Endothelial cell of umbilical vein (primary cell): ENCODE measurements around the gene PKD1L1.

Experiments used
- JUN ChIP-seq: IDR thresholded peaks from 2 replicates; pipeline ENCODE4 v1.6.1; 2011; ENCODE audit warnings: borderline replicate concordance, low read depth; ENCODE audit not compliant: insufficient read length, insufficient read depth
- POLR2A ChIP-seq: IDR thresholded peaks from 2 replicates; pipeline ENCODE4 v1.6.1; 2012; ENCODE audit warnings: low read depth, mild to moderate bottlenecking, control low read depth, low read length
- POLR2AphosphoS5 ChIP-seq: IDR thresholded peaks from 2 replicates; pipeline ENCODE4 v1.6.1; 2012; ENCODE audit warnings: low read depth, mild to moderate bottlenecking, control low read depth, low read length, moderate library complexity; ENCODE audit not compliant: insufficient read depth
- TF ChIP-seq, protein P1 (sequence below), 2 donors: IDR thresholded peaks; 1 replicate in 1 of 2; 2 replicates in 1 of 2; pipeline ENCODE4 v1.5.1; 2011; ENCODE audit warnings: low read length in 2 of 2, mild to moderate bottlenecking in 2 of 2, moderate library complexity in 2 of 2, control low read depth in 1 of 2, inconsistent platforms in 1 of 2, low read depth in 1 of 2; ENCODE audit not compliant: insufficient read depth in 1 of 2; ENCODE audit errors: extremely low read depth in 1 of 2

DNA sequence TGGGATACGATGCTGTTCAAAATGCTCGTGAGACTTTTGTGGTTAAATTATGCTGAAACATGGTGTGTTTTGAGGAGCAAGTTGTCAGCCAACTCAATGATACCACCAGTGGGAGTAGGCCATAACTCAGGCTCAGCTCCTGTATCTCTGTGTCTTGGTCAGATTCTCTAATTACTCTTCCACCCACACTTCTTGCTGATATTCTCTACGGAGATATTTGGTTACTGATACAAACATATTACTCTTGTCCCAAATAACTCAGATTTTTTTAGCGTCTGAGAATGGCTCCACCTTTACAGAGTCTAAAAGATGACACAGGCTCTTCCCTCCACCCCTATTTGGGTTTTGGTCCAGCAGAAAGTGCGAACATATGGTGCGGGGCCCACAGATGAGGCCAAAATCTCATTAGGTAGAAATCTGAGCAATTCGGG is 168.9 kb downstream of the PKD1L1 start:
- TF ChIP-seq, protein P1, sequence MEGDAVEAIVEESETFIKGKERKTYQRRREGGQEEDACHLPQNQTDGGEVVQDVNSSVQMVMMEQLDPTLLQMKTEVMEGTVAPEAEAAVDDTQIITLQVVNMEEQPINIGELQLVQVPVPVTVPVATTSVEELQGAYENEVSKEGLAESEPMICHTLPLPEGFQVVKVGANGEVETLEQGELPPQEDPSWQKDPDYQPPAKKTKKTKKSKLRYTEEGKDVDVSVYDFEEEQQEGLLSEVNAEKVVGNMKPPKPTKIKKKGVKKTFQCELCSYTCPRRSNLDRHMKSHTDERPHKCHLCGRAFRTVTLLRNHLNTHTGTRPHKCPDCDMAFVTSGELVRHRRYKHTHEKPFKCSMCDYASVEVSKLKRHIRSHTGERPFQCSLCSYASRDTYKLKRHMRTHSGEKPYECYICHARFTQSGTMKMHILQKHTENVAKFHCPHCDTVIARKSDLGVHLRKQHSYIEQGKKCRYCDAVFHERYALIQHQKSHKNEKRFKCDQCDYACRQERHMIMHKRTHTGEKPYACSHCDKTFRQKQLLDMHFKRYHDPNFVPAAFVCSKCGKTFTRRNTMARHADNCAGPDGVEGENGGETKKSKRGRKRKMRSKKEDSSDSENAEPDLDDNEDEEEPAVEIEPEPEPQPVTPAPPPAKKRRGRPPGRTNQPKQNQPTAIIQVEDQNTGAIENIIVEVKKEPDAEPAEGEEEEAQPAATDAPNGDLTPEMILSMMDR (IDR thresholded peaks at IDR 0.05; ENCODE audit: extremely low read depth in 1 of 2, insufficient read depth in 1 of 2, low read depth in 1 of 2, low read length in 2 of 2) = no peak
- no peak for TF ChIP-seq JUN
- TF ChIP-seq POLR2A = no peak
- TF ChIP-seq POLR2AphosphoS5 = no peak
